Activated CD4-positive, alpha-beta T cell treated with anti-CD3 and anti-CD28 coated beads for 36 hours (primary cell): Measurements from ENCODE around the gene PHLDA2. TPM values are rescaled to one million over a fixed set of nuclear protein-coding genes. Genes with fewer than 3 reads are reported as not detected.

Source experiments
- ATAC-seq: fragments of 200-7000 bp; cut with Tn5 transposase; one replicate; pipeline ENCODE4 v1.10.0; 2021; ENCODE audit warnings: mild to moderate bottlenecking, moderate library complexity
- CTCF ChIA-PET: fragments of 350-600 bp; sonication (Branson Sonifier 250); formaldehyde crosslinking; loops from one replicate; lab custom pipeline; 2021; ENCODE audit warnings: antibody characterized with exemption; lab: Charles Lee
- POLR2A ChIA-PET: fragments of 350-600 bp; sonication (Branson Sonifier 250); formaldehyde crosslinking; loops from one replicate; lab custom pipeline; 2021; ENCODE audit warnings: antibody characterized with exemption, inconsistent platforms; lab: Charles Lee
- DNase-seq: peaks from one replicate; pipeline ENCODE4 v3.0.0-alpha.2; 2020
- H3K27ac Mint-ChIP-seq: one replicate; pipeline ENCODE4 v1.8.0; 2021; ENCODE audit warnings: mixed read lengths
- H3K27me3 Mint-ChIP-seq: one replicate; pipeline ENCODE4 v1.8.0; 2021; ENCODE audit warnings: mixed read lengths
- H3K36me3 Mint-ChIP-seq: one replicate; pipeline ENCODE4 v1.8.0; 2021; ENCODE audit warnings: low read depth, mixed read lengths
- H3K4me1 Mint-ChIP-seq: one replicate; pipeline ENCODE4 v1.8.0; 2021; ENCODE audit warnings: mixed read lengths
- H3K4me3 Mint-ChIP-seq: one replicate; pipeline ENCODE4 v1.8.0; 2021; ENCODE audit warnings: mild to moderate bottlenecking, moderate library complexity, mixed read lengths
- H3K9me3 Mint-ChIP-seq: one replicate; pipeline ENCODE4 v1.8.0; 2021; ENCODE audit warnings: low read depth, mixed read lengths
- intact Hi-C, 2 experiments: fragments of 100-400 bp; cut with DNase I in 1 of 2; cut with micrococcal nuclease in 1 of 2; formaldehyde crosslinking; loops; one replicate each; pipeline versions ENCODE4 v1.14.2 to v1.15.1; 2022 to 2024; cut with DNase I, micrococcal nuclease
- total RNA-seq, 2 experiments: library from RNA; stranded (reverse); gene quantifications; one replicate each; pipeline ENCODE4 v1.2.3, GENCODE V29; 2021

The PHLDA2 gene
- total RNA-seq, 2 experiments from 2014 or later: 3.1 to 3.7 TPM

- intact Hi-C loops: no loop called here
- no peaks in the 10 kb centered on the region for H3K4me1 Mint-ChIP-seq
- no peaks in the 10 kb centered on the region for H3K36me3 Mint-ChIP-seq
- ATAC-seq: no peak
- no peak for DNase-seq
- H3K27ac Mint-ChIP-seq: no peak overlapping the region
- CTCF ChIA-PET: no interaction called here
- POLR2A ChIA-PET: no interaction called here
- no peaks in the 10 kb centered on the region for H3K9me3 Mint-ChIP-seq
- H3K27me3 Mint-ChIP-seq: peaks cover 1% of the 10 kb centered on the region
- no peak overlapping the region for H3K4me3 Mint-ChIP-seq
Measured at GRCh38 chr11:2921742-2922493, 7.3 kb downstream of the PHLDA2 start.

GRCh38 chr11:2921261-2921660, 8.0 kb downstream of the PHLDA2 start:
- ChIA-PET POLR2A (no interaction called here), CTCF (interaction anchor here (0.7 kb wide), 1 partner anchor 538 kb away, joined by 3 read pairs; no protein-coding TSS in a partner anchor)
- intact Hi-C loops: no loop called here
- no peak overlapping the region for H3K27ac Mint-ChIP-seq
- no peaks in the 10 kb centered on the region for H3K9me3 Mint-ChIP-seq
- H3K36me3 Mint-ChIP-seq: no peaks in the 10 kb centered on the region
- ATAC-seq (no peak), DNase-seq (no peak)
- H3K4me1 Mint-ChIP-seq: no peaks in the 10 kb centered on the region
- no peak overlapping the region for H3K4me3 Mint-ChIP-seq
- H3K27me3 Mint-ChIP-seq: no peaks in the 10 kb centered on the region

DNA sequence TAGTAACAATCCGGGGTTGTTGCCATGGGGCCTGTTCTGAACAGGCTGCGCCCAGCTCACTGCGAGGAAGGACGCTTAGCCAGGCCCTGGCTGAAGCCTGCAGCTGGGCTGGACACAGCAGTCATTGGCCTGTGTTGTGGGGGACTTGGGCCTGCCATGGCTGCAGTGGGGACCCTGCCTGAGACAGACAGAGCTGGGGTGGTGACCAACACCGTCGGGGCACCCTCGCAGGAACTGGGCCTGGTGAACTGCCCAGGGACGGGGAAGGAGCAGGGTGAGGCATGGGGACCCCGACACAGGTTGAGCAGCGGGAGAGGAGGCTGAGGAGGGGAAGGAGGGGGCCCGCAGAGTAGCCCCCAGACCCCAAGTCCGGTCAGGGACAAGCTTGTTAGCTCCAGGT, 8.9 kb downstream of the PHLDA2 start:
- DNase-seq (no peak), ATAC-seq (no peak)
- ChIA-PET POLR2A (no interaction called here), CTCF (interaction anchor here (0.7 to 1.3 kb wide), 2 partner anchors 10 to 537 kb away, joined by 3 read pairs; no protein-coding TSS in a partner anchor)
- no peaks in the 10 kb centered on the region for H3K4me1 Mint-ChIP-seq
- no peak overlapping the region for H3K27ac Mint-ChIP-seq
- no peaks in the 10 kb centered on the region for H3K27me3 Mint-ChIP-seq
- no peaks in the 10 kb centered on the region for H3K9me3 Mint-ChIP-seq
- intact Hi-C loops: no loop called here
- no peaks in the 10 kb centered on the region for H3K36me3 Mint-ChIP-seq
- no peak overlapping the region for H3K4me3 Mint-ChIP-seq

DNA sequence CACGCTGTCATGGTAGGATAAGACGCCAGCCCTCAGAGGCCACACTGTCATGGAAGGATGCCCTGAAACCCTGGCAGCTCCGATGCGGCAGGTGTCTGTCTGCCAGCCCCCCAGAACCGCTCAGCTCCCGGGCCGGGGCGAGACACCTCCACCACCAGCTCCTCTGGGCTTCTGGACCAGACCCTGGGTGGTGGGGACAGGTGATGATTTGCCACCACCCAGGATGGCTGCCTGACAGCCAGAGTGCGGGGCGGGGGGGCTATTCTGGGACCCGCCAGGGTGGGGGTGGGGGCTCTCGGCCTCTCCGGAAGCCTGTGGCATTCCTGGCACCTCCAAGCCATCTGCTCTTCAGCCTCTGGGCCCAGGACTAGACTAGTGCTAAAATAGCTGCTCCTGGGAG, 9.4 kb downstream of the PHLDA2 start:
- Mint-ChIP-seq H3K4me3 (no peak overlapping the region), H3K27me3 (no peaks in the 10 kb centered on the region), H3K4me1 (no peaks in the 10 kb centered on the region), H3K9me3 (no peaks in the 10 kb centered on the region), H3K27ac (no peak overlapping the region), H3K36me3 (no peaks in the 10 kb centered on the region)
- intact Hi-C loops: no loop called here
- POLR2A ChIA-PET: no interaction called here
- no peak for DNase-seq
- no peak for ATAC-seq
- CTCF ChIA-PET: interaction anchor here (0.5 to 1.3 kb wide), 3 partner anchors 10 to 147 kb away, joined by 3 read pairs; no protein-coding TSS in a partner anchor

DNA sequence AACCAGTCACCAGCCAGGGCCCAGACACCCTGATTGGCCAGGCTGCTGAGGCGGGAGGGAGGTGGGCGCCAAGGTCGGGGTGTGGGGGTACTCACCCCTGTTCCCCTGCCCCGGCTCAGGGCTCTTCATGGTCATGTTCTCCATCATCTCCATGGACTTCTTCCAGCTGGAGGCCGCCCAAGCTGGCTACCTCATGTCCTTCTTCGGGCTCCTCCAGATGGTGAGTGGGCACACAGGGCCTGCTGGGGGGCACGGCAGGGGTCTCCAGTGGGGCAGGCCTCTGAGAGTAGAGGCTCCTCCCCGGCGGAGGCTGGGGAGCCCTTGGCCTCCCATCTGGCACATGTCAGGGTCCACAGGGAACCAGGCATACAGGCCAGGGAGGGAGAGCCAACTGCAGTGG, 10.0 kb downstream of the PHLDA2 start:
- H3K9me3 Mint-ChIP-seq: no peaks in the 10 kb centered on the region
- ChIA-PET POLR2A (no interaction called here), CTCF (interaction anchor here (0.7 kb wide), 1 partner anchor 146 kb away, joined by 3 read pairs; no protein-coding TSS in a partner anchor)
- intact Hi-C loops: no loop called here
- H3K4me3 Mint-ChIP-seq: no peak overlapping the region
- ATAC-seq (no peak), DNase-seq (no peak)
- no peaks in the 10 kb centered on the region for H3K36me3 Mint-ChIP-seq
- H3K4me1 Mint-ChIP-seq: no peaks in the 10 kb centered on the region
- H3K27ac Mint-ChIP-seq: no peak overlapping the region
- H3K27me3 Mint-ChIP-seq: no peaks in the 10 kb centered on the region

DNA sequence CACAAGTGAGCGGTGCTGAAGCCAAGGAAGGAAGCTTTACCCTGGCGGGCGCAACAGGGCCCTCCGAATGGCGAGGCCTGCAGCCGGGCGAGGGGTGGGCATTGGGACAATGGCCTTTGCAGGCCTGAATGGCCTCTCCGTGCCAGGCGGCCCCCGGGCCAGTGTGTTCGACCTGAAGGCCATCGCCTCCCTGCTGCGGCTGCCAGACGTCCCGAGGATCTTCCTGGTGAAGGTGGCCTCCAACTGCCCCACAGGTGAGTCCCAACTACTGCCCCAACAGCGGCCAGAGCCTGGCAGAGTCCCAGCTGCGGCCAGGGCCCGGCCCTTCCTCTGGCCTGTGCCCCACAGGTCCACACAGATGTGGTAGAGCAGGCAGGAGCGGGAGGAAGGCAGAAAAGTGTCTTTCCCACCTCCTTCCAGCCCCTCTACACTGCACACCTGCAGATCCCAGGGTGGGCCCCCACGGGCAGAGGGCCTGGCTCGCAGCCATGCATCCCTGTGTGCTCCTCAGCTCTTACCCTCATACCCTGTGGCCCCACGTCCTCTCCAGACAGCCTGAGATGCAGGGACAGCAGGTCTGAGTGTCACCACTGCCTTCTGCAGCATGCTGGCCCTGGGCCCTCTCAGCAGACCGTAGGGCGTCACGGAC, 11.3 kb downstream of the PHLDA2 start:
- Mint-ChIP-seq H3K27ac (no peak overlapping the region), H3K4me1 (peaks cover 5% of the 10 kb centered on the region), H3K36me3 (no peaks in the 10 kb centered on the region), H3K9me3 (no peaks in the 10 kb centered on the region), H3K27me3 (no peaks in the 10 kb centered on the region), H3K4me3 (no peak overlapping the region)
- DNase-seq (no peak), ATAC-seq (no peak)
- POLR2A ChIA-PET: no interaction called here
- CTCF ChIA-PET: no interaction called here
- intact Hi-C loops: no loop called here

- ChIA-PET CTCF (no interaction called here), POLR2A (no interaction called here)
- no peak overlapping the region for H3K4me3 Mint-ChIP-seq
- H3K36me3 Mint-ChIP-seq: no peaks in the 10 kb centered on the region
- ATAC-seq (no peak), DNase-seq (no peak)
- no peaks in the 10 kb centered on the region for H3K27me3 Mint-ChIP-seq
- H3K4me1 Mint-ChIP-seq: peaks cover 5% of the 10 kb centered on the region
- no peaks in the 10 kb centered on the region for H3K9me3 Mint-ChIP-seq
- intact Hi-C loops: no loop called here
- no peak overlapping the region for H3K27ac Mint-ChIP-seq
Measured at GRCh38 chr11:2916892-2917645, 12.2 kb downstream of the PHLDA2 start.

- Mint-ChIP-seq H3K27me3 (no peaks in the 10 kb centered on the region), H3K4me1 (peaks cover 5% of the 10 kb centered on the region), H3K36me3 (no peaks in the 10 kb centered on the region), H3K27ac (no peak overlapping the region), H3K4me3 (no peak overlapping the region), H3K9me3 (no peaks in the 10 kb centered on the region)
- intact Hi-C loops: no loop called here
- DNase-seq (no peak), ATAC-seq (no peak)
- ChIA-PET CTCF (interaction anchor here (1.1 kb wide), 1 partner anchor 28 kb away, joined by 3 read pairs; no protein-coding TSS in a partner anchor), POLR2A (no interaction called here)
Measured at GRCh38 chr11:2916114-2916891, 12.9 kb downstream of the PHLDA2 start.

- Mint-ChIP-seq H3K4me1 (peaks cover 5% of the 10 kb centered on the region), H3K4me3 (no peak overlapping the region)
- CTCF ChIA-PET: interaction anchor here (1.0 to 1.1 kb wide), 2 partner anchors 11 to 28 kb away, joined by 3 to 4 read pairs; no protein-coding TSS in a partner anchor
Measured at GRCh38 chr11:2915473-2915872, 13.7 kb downstream of the PHLDA2 start.

GRCh38 chr11:2914455-2915195, 14.6 kb downstream of the PHLDA2 start:
- Mint-ChIP-seq H3K9me3 (no peaks in the 10 kb centered on the region), H3K4me1 (peaks cover 5% of the 10 kb centered on the region), H3K27me3 (no peaks in the 10 kb centered on the region), H3K27ac (no peak overlapping the region), H3K4me3 (no peak overlapping the region), H3K36me3 (no peaks in the 10 kb centered on the region)
- intact Hi-C loops: no loop called here
- DNase-seq: no peak
- CTCF ChIA-PET: interaction anchor here (1.0 kb wide), 2 partner anchors 10 to 12 kb away, joined by 3 to 4 read pairs; no protein-coding TSS in a partner anchor
- POLR2A ChIA-PET: no interaction called here
- no peak for ATAC-seq

More at GRCh38 chr11:2915473-2915872, 13.7 kb downstream of the PHLDA2 start:
- H3K9me3 Mint-ChIP-seq: no peaks in the 10 kb centered on the region
- ATAC-seq: no peak
- POLR2A ChIA-PET: no interaction called here
- H3K27ac Mint-ChIP-seq: no peak overlapping the region
- no peak for DNase-seq
- H3K36me3 Mint-ChIP-seq: no peaks in the 10 kb centered on the region
- H3K27me3 Mint-ChIP-seq: no peaks in the 10 kb centered on the region
- intact Hi-C loops: no loop called here
